Femur (tissue), 1 donor: ENCODE measurements around the gene WFIKKN2.
A peak's percentile ranks its signal among the peaks of the same experiment; 100 is the strongest.

ENCODE experiments used
- DNase-seq: peaks from one replicate; pipeline ENCODE4 v3.0.0-alpha.2; 2017

Gene WFIKKN2

DNA sequence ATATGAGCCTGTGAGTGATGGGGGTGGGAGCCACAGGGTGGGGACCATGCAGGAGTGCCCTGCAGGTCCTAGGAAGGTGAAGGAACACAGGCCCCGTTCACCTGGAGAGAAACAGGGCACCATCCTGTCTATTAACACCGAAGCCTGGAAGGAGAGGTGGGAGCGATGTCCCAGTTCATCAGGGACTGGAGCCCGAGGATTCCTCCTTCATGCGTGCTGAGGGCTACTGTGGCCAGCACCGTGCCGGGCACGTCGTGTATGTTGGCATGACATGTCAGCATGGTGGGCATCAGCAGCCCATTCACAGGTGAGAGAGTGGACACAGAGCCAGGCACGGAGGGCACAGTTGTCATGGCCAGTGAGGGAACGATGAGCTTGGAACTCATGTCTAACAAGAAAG lies 1.4 kb downstream of the WFIKKN2 start:
- DNase-seq = no peak

DNA sequence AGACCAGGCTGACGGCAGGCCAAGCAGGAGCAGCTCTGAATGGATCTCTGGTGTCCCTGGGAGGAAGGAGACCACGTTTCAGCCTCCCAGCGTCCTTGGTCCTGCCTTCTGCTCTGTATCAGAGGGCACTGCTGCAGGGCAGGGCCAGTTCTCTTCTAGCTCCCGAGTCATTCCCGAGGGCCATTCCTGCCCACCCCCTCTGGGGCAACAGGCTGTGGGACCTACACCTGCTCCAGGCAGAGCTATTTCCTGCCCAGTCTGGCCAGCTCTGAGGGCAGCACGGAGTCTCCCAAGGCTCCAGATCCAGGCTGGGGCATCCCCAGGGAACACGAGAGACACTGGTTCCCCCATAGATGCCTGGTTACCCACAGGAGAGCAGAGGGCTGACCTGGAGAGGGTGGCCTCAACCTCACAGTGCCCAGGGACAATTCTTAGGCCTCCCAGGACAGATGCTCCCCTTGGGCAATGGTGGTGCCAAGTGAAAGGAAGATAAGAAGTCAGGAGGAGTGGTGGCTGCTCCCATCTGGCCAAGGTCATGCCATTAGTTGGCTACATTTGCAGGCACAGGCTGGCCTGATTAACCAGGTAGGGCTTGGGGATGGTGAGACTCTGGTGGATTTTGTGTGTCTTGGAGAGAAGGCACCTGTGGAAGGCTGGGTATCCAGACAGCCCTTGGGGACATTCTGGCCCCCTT lies 2.0 kb downstream of the WFIKKN2 start:
- DNase-seq = no peak

DNA sequence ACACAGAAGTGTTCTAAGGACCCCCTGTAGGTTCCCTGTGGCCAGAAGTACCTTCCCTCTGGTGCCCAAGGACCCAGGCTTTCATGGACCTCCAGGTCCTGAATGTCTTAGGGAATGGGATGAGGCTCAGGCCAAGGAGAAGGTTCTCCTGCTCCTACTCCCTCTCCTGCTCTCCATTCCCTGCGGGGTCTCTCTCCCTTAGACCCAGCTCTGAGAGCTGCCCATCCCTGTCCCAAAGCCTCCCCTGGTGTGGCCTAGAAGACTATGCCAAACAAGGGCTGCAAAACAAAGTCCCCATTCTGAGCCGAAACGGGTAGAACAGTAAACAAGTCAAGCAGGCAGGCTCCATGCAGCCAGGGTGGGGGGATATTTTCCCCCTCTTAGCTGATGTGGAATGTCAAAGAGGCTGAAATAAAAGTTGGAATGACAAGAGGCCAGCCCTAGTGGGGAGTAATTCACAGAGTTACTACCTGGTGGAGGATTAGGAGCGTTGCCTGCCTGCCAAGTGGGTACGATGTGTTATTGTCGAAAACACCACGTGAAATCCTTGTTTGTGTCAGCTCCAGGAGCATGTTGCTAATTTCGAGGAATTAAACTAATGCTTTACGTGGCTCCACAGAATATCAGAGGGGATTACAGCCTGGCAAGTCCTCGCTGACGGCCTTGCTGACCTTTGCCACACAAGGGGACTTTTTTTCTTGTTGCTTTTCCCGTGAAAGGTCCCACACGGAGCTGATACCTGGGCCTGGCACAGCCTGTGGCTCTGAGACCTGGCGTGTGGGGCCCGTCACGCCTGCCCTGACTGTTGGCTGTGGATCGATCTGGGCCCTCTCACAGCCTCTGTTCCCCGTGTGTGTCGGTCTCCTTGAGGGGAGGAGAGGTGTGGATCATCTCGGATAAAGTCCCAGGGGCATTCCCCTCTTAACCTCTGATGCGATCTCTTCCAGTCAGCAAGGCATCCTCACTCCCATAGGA lies 2.9 kb downstream of the WFIKKN2 start:
- no peak for DNase-seq

DNA sequence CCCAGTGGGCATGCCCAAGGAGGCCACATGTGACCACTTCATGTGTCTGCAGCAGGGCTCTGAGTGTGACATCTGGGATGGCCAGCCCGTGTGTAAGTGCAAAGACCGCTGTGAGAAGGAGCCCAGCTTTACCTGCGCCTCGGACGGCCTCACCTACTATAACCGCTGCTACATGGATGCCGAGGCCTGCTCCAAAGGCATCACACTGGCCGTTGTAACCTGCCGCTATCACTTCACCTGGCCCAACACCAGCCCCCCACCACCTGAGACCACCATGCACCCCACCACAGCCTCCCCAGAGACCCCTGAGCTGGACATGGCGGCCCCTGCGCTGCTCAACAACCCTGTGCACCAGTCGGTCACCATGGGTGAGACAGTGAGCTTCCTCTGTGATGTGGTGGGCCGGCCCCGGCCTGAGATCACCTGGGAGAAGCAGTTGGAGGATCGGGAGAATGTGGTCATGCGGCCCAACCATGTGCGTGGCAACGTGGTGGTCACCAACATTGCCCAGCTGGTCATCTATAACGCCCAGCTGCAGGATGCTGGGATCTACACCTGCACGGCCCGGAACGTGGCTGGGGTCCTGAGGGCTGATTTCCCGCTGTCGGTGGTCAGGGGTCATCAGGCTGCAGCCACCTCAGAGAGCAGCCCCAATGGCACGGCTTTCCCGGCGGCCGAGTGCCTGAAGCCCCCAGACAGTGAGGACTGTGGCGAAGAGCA lies 4.4 kb downstream of the WFIKKN2 start:
- DNase-seq = no peak

DNA sequence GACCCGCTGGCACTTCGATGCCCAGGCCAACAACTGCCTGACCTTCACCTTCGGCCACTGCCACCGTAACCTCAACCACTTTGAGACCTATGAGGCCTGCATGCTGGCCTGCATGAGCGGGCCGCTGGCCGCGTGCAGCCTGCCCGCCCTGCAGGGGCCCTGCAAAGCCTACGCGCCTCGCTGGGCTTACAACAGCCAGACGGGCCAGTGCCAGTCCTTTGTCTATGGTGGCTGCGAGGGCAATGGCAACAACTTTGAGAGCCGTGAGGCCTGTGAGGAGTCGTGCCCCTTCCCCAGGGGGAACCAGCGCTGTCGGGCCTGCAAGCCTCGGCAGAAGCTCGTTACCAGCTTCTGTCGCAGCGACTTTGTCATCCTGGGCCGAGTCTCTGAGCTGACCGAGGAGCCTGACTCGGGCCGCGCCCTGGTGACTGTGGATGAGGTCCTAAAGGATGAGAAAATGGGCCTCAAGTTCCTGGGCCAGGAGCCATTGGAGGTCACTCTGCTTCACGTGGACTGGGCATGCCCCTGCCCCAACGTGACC lies 5.0 kb downstream of the WFIKKN2 start:
- no peak for DNase-seq

DNA sequence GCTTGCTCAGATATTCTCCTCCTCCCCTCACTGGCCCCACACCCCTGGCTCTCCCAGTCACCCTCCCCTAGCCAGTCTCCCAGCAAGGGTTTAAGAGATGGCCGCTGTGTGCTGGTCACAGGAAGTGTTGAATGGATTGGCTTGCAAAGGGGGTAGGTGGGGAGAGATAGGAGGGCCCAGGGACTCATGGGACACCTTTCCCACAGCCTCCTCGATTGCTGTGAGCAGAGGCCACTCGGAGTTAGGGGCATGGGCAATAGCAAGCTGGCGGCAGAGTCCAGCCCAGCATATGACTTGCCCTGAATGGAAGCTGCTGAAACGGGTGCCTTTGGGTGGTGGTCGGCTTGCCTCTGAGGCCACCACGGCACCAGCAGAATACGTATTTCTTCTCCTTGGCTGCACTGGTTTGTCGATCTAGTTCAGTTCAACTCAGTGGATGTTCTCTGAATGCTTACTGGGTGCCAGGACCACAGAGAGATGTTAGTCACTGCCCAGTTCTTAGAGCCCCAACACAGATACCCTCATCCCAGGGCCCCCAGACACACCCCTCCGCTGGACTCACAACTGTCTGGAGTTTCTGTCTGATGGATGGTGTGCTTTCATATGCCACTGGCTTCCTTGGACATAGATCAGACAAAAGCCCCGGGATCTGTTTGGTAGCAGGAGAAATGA lies 6.0 kb downstream of the WFIKKN2 start:
- DNase-seq = no peak

DNA sequence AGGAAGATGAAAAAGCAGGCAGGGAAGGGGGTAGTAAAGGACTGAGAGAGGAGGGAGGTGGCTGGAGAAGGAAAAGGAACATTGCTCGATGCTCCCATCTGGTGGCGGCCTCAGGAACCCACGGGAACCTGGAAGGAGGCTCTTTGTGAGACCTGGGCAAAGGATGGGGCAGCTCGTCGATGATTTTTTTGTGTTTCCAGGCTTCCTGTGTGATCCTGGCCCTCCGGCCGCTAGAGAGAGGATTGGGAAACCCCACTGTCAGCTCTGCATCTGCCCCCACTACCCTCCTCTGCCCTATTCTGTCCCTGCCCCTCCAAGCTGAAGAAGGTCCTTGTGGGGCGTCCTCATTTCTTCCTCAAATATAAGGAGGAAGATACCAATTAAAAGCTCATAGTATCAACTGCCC lies 6.6 kb downstream of the WFIKKN2 start:
- DNase-seq = peak; percentile 82

DNA sequence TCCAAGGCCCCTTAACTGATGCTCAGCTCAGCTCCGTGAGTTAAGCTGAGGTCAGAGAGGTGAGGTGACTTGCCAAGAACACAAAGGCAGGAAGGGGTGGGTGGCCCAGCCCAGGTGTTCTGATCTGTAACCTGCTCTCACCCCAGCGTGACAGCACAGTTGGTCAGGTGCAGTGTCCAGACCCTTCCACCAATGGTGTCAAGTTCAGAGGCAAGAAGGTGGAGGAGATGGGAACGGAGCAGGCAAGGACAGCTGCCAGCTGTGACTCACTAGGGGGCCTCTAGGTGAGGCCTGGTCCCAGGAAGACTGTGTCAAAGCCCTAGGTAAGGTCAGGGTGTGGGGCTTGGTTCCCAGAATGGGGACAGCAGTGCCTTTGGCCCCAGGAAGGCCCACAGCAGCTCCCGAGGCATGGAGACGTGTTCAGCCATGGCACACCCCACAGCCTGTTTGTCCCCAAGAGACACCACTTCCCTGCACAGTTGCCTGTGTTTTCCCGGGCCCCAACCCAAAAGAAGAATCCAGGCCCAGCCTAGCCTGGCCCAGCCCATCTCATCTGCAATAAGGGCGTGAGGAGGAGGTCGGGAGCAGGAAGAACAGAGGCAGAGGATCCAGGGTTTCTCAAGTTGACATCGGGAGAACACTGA lies 7.2 kb downstream of the WFIKKN2 start:
- no peak for DNase-seq

DNA sequence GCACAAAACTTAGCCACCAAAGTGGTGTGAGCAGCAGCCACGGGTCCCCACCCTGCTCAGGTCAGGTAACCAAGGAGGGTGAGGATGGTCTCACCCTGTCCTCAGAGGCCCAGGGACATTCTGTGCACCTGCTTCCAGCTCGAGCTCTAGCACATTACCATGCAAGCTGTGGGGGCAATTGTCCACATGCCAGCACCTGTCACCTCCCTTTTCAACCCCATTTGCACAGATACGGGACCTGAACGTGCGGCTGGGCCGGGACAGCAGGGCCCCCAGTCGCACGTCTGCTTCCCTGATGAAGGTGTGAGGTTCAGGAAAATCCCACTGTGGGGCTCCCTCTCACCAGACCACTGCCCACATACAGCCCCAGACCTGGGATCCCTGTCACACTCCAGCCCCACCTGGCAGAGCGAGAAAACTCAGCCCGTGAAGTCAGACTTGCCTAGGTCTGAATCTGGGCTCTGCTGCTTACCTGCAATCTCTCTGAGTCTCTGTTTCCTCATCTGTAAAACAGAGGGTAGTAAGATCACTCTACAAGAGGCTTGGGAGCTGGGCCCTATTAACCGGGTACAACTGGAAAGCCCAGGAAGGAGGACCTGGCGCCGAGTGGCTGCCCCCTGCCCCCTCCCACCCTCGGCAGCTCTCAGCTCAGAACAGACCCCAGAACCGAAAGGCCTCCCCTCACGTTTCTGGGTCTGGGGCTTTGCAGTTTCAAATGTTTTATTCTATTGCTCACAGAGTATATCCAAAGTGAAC lies 7.9 kb downstream of the WFIKKN2 start:
- no peak for DNase-seq

DNA sequence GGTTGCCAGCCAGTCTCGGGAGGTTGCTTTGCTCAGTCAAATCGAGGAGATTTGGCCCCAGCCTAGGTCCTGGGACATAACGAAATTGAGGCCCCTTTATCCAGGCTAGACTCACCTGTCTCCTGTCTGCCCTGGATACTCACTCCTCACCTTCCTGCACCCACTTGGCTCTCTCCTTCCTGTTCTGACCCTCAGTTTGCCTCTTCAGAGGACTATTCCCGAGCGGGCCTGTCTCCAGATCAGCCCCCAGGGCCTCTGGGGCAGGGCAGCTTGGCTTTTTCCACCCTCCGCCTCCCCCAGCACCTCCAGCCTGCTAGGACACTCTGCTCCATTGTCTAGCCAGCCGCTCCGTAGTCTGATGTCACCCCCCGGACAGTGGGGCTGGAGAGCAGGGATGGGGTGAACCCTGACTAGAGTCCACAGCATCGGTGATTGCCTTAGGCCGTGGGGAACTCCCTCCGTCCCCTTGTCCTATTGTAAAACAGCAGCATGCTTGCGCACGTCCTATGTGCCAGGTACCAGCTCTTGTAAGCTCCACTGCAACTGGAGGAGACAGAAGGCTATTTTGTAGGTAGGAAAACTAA lies 8.8 kb downstream of the WFIKKN2 start:
- no peak for DNase-seq

DNA sequence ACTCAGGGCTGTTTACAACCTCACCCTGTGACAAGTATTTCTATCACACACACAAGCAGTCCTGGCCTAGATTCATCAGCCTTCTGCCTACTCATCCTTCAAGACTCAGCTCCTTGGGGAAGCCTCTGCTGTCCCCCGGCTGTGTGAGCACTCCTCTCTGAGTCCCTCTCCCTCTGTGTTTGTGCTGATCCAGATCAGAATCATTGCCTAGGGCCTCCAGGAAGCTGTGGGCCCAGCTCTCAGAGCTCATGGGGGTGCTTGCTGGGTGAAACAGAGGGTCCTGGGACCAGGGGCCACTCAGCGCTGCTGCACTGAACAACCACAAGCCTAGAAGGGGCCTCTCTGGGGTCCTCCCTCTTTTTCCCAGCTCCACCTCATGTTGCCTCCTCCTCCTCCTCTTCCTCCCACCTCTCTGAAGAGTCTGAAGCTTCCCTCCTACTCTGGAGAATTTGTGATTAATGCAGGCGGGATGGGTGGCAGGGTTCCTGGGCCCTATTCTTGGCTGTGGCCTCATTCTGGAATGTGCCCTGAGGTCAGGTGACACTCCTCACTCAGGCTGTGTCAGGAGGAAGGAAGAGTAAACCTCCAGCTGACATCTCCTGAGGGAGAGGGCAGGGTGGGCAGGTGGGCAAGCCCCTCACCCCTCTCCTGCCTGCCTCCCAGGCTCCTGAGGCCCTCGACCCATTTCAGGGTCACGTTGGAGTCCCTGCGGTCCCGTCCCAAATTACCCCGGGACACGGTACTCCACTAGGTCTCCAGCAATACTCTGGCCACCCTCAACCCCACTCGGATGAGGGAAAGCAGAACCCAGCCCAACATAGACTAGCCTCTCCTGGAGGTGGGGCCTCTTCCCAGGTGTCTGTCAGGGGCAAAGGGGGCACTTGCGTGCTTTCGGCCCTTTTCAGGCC lies 10.1 kb downstream of the WFIKKN2 start:
- DNase-seq = no peak

DNA sequence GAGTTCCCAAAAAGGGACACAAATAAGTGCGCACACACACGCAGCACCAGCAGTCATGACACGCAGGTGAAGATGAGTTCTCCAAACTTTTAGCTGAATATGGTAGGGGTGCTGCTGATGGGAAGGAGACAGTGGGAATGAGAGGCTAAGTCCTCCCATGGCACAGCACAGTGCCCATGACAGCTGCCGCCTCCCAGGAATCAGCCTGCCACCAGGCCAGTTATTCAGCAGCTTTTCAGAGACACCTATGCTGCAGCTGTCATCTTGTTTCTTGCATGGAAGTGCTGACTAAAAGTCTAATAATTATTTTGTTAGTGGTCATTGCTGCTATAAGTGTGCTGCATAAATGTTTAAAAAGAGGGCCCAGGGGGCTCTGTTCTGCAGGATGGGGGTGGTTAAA lies 12.2 kb downstream of the WFIKKN2 start:
- no peak for DNase-seq

DNA sequence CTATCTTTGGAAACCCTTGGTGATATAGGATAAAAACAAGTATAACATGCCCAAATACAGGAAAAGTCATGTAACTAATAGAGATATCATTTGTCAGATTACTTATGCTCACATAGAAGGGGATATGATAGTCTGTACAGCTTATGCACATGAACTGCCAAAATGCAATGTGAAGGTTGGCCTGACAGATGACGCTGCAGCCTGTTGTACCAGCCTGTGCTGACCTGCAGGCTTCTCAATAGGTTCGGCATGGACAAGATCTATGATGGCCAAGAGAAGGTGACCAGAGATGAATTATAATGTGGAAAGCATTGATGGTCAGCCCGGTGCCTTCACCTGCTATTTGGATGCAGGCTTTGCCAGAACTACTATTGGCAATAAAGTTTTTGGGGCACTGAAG lies 12.7 kb downstream of the WFIKKN2 start:
- DNase-seq = no peak

DNA sequence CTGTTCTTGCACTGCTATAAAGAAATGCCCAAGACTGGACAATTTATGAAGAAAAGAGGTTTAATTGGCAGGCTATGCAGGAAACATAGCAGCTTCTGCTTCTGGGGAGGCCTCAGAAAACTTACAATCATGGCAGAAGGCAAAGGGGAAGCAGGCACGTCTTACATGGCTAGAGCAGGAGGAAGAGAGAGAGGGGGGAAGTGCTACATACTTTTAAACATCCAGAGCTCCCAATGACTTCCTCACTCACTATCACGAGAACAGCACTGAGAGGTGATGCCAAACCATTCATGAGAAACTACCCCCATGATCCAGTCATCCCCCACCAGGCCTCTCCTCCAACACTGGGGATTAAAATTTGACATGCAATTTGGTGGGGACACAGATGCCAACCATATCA lies 13.3 kb downstream of the WFIKKN2 start:
- DNase-seq = no peak

DNA sequence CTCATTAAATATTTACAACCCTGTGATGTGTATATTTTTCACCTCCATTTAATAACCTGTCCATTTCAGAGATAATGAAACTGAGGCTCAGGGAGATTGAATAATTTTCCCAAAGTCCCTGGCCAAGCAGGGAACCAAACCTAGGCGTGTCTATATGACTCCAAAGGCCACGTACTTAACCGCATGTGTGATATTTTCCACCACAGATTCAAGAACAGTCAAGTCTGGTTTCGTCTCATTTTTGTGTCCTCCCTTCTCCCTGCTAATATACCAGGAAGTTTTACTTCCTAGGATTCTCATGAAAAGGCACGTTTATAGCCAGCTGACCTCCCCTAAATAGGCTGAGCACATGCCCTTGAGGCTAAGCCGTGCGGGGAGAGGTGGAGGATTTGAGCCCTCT lies 15.3 kb downstream of the WFIKKN2 start:
- no peak for DNase-seq

DNA sequence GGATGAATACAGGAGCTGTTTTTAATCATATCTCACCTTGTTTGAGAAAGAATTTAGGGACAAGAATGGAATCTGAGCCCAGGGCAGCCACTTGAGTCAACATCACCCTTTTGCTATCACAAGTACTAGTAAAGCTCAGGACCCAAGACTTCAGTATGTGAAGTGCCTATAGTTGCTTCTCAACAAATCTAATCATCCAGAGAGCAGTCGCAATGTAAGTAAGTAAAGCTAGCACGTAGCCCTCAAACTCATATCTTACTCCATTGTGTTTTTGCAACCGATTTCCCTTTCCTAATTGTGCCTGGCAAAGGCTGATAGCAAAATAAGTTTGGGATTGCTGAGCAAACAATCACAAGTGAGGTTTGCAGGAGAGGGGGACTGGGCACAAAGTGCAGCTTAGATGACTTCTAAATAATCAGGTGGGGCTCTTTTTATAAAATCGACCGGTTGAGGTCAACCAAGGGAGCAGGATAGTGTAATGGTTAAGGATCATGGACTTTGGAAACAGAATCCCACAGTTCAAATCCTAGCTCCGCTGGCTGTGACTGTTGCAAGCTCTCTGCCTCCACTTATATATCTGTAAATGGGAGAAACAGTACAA lies 17.7 kb downstream of the WFIKKN2 start:
- DNase-seq = no peak

DNA sequence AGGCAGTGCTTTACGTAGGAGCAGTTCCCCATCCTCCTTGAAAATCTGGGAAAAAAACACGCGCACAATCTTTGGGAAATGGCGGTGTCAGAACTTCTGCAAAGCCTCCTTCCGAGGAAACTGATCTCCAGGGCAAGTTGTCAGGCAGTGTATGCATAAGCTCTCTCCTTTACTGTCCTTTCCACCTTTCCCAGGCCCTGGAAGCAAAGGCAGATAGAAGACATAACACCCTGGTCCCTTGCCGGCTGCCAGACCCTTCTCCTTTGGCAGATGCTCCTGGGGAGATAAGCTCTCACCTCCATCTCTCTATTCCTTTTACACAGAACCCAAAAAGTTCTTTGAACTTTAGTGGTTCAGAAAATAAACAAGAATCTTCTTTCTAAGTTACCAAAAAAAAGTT lies 18.4 kb downstream of the WFIKKN2 start:
- no peak for DNase-seq

DNA sequence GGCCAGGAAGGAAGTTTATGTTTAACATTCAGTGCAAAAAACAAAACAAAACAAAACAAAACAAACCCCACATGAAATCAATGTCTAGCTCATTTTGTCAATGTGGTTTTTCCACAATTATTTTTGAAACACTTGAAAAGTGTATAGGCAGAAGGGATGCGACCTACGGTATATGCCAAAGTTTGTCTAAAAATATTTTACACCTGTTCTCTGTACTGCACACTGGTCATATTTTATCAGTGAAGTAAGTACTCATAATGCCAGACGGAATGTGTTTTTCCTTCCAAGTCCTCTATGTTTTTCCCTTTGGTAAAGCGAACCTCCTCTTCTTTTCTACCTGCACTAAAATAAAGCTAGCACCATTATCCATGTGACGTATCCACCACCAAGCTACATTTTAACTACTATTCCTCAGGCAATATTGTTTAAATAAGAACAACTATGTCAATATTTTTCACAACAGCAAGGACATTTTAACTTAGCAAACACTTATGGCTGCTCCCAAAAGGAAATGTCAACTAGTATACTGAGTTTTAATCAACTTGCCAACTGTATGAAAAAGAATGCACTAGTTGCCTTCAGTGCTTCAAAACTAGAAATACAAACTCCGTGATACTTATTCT lies 20.4 kb downstream of the WFIKKN2 start:
- DNase-seq = no peak

DNA sequence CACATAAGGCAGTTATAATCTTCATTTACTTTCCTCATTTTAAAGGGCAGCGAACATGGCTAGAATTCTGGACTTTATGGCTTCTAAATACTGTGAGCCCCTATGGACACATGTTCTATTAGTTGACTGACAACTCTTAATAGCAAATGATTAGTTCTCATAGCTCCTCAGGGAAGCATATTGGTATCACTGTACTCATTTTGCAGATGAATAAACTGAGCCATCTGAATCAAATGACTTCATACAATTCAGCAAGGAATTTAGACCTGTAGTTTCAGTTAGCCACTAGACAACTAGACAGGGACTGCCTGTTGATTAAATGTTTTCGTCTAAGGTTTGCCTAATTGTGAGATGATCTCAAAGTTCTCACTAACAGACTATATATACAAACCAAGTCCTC lies 21.0 kb downstream of the WFIKKN2 start:
- no peak for DNase-seq
